ENCODE data around the gene PLXNA2. TPM values are rescaled to one million over a fixed set of nuclear protein-coding genes. Genes with fewer than 3 reads are reported as not detected.

PLXNA2 gene
- total RNA-seq, 1 experiment from 2014 or later = 0.89 TPM

- peaks cover 8 to 13% of the 10 kb centered on the region in 2 experiments for H3K4me1 ChIP-seq (ENCODE audit: control insufficient read depth in 1 of 2, insufficient read depth in 2 of 2, low read length in 2 of 2)
- H3K27me3 ChIP-seq (ENCODE audit: insufficient read depth, low read length) = 0 out of 2 replicates have a peak, but pooled peaks cover 6% of the 10 kb centered on the region
- H3K36me3 ChIP-seq (ENCODE audit: control insufficient read depth in 1 of 2, insufficient read depth in 2 of 2, low read length in 2 of 2) = no peaks in the 10 kb centered on the region
- no peak overlapping the region for H3K4me3 ChIP-seq (replicated peaks in 1 of 2; ENCODE audit: low read depth in 1 of 2, low read length in 2 of 2)
- H3K9me2 ChIP-seq (ENCODE audit: insufficient read depth) = no peaks in the 10 kb centered on the region
- no peak overlapping the region for H3K4me2 ChIP-seq (ENCODE audit: low read length)
- ChIA-PET RAD21 (ENCODE audit: low non-redundant PET in 1 of 2, low total read pairs in 2 of 2, uncharacterized antibody in 2 of 2, unreplicated experiment in 2 of 2) (no interaction called here), POLR2A (no interaction called here), CTCF (interaction anchor here (0.8 kb wide), 1 partner anchor 57 kb away, joined by 3 read pairs; the partner anchor contains the start of gene PLXNA2)
- no TSS peak for BruUV-seq (replicated peaks)
- H3K27ac ChIP-seq (ENCODE audit: low read depth, low read length) = no peak overlapping the region
- DNase-seq (ENCODE audit: low read depth, low spot score) (no peak), ATAC-seq (no peak)
- no peaks in the 10 kb centered on the region for H3K79me2 ChIP-seq (ENCODE audit: insufficient read depth, low read length)
- intact Hi-C loops (cut with micrococcal nuclease) = no loop called here
- H2AFZ ChIP-seq (ENCODE audit: low read depth, low read length, poor library complexity, severe bottlenecking) = no peak overlapping the region
- no peaks in the 10 kb centered on the region for H3K9me3 ChIP-seq (ENCODE audit: control insufficient read depth in 1 of 2, insufficient read depth in 1 of 2, low read depth in 1 of 2, low read length in 2 of 2)
- no peak for TF ChIP-seq ATF3 (IDR thresholded peaks at IDR 0.05)
- no peaks in the 10 kb centered on the region for H4K20me1 ChIP-seq (ENCODE audit: insufficient read depth)
- H3K9ac ChIP-seq (ENCODE audit: low read length) = no peak overlapping the region
Measured at GRCh38 chr1:208187499-208188041, 56.6 kb downstream of the PLXNA2 start.

GRCh38 chr1:208185801-208186231 lies 58.4 kb downstream of the PLXNA2 start:
- ChIA-PET CTCF (no interaction called here), RAD21 (ENCODE audit: low non-redundant PET in 1 of 2, low total read pairs in 2 of 2, uncharacterized antibody in 2 of 2, unreplicated experiment in 2 of 2) (no interaction called here), POLR2A (no interaction called here)
- no peaks in the 10 kb centered on the region for H3K36me3 ChIP-seq (ENCODE audit: control insufficient read depth in 1 of 2, insufficient read depth in 2 of 2, low read length in 2 of 2)
- BruUV-seq (replicated peaks) = no TSS peak
- no peaks in the 10 kb centered on the region for H3K9me3 ChIP-seq (ENCODE audit: control insufficient read depth in 1 of 2, insufficient read depth in 1 of 2, low read depth in 1 of 2, low read length in 2 of 2)
- H3K27me3 ChIP-seq (ENCODE audit: insufficient read depth, low read length) = 0 out of 2 replicates have a peak, but pooled peaks cover 6% of the 10 kb centered on the region
- H3K9ac ChIP-seq (ENCODE audit: low read length) = no peak overlapping the region
- intact Hi-C loops (cut with micrococcal nuclease) = loop anchor here (2.0 kb wide), 1 partner anchor 59 kb away; the partner anchor contains the start of gene PLXNA2
- no peaks in the 10 kb centered on the region for H4K20me1 ChIP-seq (ENCODE audit: insufficient read depth)
- H3K4me1 ChIP-seq (ENCODE audit: control insufficient read depth in 1 of 2, insufficient read depth in 2 of 2, low read length in 2 of 2) = peaks cover 8 to 13% of the 10 kb centered on the region in 2 experiments
- no peak overlapping the region for H3K4me3 ChIP-seq (replicated peaks in 1 of 2; ENCODE audit: low read depth in 1 of 2, low read length in 2 of 2)
- no peak overlapping the region for H2AFZ ChIP-seq (ENCODE audit: low read depth, low read length, poor library complexity, severe bottlenecking)
- no peak for DNase-seq (ENCODE audit: low read depth, low spot score)
- no peak for TF ChIP-seq JUND (IDR thresholded peaks at IDR 0.05)
- TF ChIP-seq FOSL1 (IDR thresholded peaks at IDR 0.05; ENCODE audit: low read depth) = no peak
- TF ChIP-seq POLR2A (IDR thresholded peaks at IDR 0.05; ENCODE audit: borderline replicate concordance, extremely low read depth, insufficient read depth, insufficient read length) = no peak
- TF ChIP-seq ATF3 (IDR thresholded peaks at IDR 0.05) = no peak
- no peak for TF ChIP-seq YY1 (IDR thresholded peaks at IDR 0.05; ENCODE audit: extremely low read depth, insufficient replicate concordance, low read depth, low read length)
- no peak for TF ChIP-seq SIN3A (IDR thresholded peaks at IDR 0.05; ENCODE audit: low read depth)
- TF ChIP-seq RAD21 (IDR thresholded peaks at IDR 0.05; ENCODE audit: low read depth) = no peak
- no peak for TF ChIP-seq EZH2phosphoT487 (IDR thresholded peaks at IDR 0.05; ENCODE audit: borderline replicate concordance)
- TF ChIP-seq MAX (IDR thresholded peaks at IDR 0.05) = no peak
- TF ChIP-seq POLR2AphosphoS5 (IDR thresholded peaks at IDR 0.05; ENCODE audit: low read depth, low read length) = no peak
- no peak for TF ChIP-seq EZH2 (IDR thresholded peaks at IDR 0.05)
- TF ChIP-seq ZFX (IDR thresholded peaks at IDR 0.05) = no peak
- TF ChIP-seq ELF1 (IDR thresholded peaks at IDR 0.05; ENCODE audit: borderline replicate concordance, low read depth) = no peak
- TF ChIP-seq SRF (IDR thresholded peaks at IDR 0.05; ENCODE audit: low read depth) = no peak
- no peak for TF ChIP-seq CTCF (IDR thresholded peaks at IDR 0.05 in 2 of 3, conservative IDR thresholded peaks at IDR 0.05 in 1 of 3; ENCODE audit: borderline replicate concordance in 1 of 3, insufficient read depth in 1 of 3, low read depth in 2 of 3, low read length in 2 of 3)
- TF ChIP-seq TCF7L2 (IDR thresholded peaks at IDR 0.05; ENCODE audit: borderline replicate concordance, extremely low read depth, insufficient read depth, insufficient read length) = no peak
- TF ChIP-seq EGR1 (IDR thresholded peaks at IDR 0.05; ENCODE audit: low read depth) = no peak
- no peak for TF ChIP-seq CEBPB (IDR thresholded peaks at IDR 0.05; ENCODE audit: low read depth)
- no peak for TF ChIP-seq ZNF274 (IDR thresholded peaks at IDR 0.05; ENCODE audit: low read depth, low read length)
- ATAC-seq = no peak
- H3K9me2 ChIP-seq (ENCODE audit: insufficient read depth) = no peaks in the 10 kb centered on the region
- no peaks in the 10 kb centered on the region for H3K79me2 ChIP-seq (ENCODE audit: insufficient read depth, low read length)
- H3K4me2 ChIP-seq (ENCODE audit: low read length) = no peak overlapping the region
- H3K27ac ChIP-seq (ENCODE audit: low read depth, low read length) = no peak overlapping the region

All from HCT116 (cell line).